GM23248 (cell line): ENCODE measurements around the gene ATP1A2.

Experiments used
- EZH2 ChIP-seq: fragments of 200-600 bp; sonication (generic); IDR thresholded peaks from 2 replicates; pipeline ENCODE4 v1.6.1; 2018; ENCODE audit warnings: antibody characterized with exemption, mild to moderate bottlenecking; ENCODE audit not compliant: insufficient read depth, poor library complexity, severe bottlenecking
- EZH2phosphoT487 ChIP-seq: fragments of 200-600 bp; sonication (generic); IDR thresholded peaks from 2 replicates; pipeline ENCODE4 v1.6.1; 2018; ENCODE audit warnings: antibody characterized with exemption, moderate library complexity, mild to moderate bottlenecking, low read depth; ENCODE audit not compliant: insufficient read depth

DNA sequence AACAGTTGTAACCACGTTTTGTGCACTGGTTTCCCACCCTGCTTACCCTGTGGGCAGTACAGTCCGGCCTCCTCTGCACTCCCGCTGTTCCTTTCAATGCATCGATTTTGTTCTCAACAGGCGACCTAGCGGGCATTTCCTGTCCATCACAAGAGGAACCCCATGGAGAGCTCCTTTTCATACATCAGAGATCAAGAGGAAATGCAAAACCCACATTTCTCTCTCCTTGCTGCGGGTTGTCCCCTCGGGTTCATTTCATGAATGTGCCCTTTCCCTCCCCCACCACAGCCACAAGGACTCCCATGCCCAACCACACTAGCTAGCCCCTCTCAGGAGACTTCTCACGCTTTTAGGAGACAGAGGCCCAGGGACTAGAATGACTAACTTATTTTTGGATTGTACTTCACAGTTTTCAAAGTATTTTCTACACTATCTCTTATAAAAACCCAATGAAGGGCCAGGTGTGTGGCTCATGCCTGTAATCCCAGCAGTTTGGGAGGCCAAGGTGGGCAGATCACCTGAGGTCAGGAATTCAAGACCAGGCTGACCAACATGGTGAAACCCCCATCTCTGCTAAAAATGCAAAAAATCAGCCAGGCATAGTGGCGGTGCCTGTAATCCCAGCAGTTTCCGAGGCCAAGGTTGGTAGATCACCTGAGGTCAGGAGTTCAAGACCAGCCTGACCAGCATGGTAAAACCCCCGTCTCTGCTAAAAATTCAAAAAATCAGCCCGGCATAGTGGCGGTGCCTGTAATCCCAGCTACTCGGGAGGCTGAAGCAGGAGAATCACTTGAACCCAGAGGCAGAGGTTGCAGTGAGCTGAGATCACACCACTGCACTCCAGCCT lies 54.2 kb downstream of the ATP1A2 start:
- no peak for TF ChIP-seq EZH2
- no peak for TF ChIP-seq EZH2phosphoT487
